ENCODE results near the gene TNPO3. TPM values are rescaled to one million over a fixed set of nuclear protein-coding genes. Genes with fewer than 3 reads are reported as not detected.

Gene TNPO3
- polyA plus RNA-seq, 1 donor from 2014 or later, result 47.7 TPM

GRCh38 chr7:129066290-129067131 lies 11.6 kb upstream of the TNPO3 start:
- Histone ChIP-seq H3K9ac (ENCODE audit: low read length) (no peak overlapping the region), H3K27ac (ENCODE audit: low read length) (no peak overlapping the region), H3K79me2 (replicated peaks; ENCODE audit: insufficient read depth, low read length) (no peaks in the 10 kb centered on the region), H2AFZ (ENCODE audit: low read depth, low read length) (no peak overlapping the region), H3K4me2 (ENCODE audit: low read length) (no peak overlapping the region), H3K9me2 (ENCODE audit: insufficient read depth, low read length) (no peaks in the 10 kb centered on the region), H3K27me3 (ENCODE audit: insufficient read depth, low read depth, low read length) (no peaks in the 10 kb centered on the region), H3K36me3 (ENCODE audit: insufficient read depth, low read length) (no peaks in the 10 kb centered on the region), H4K20me1 (ENCODE audit: insufficient read depth) (no peaks in the 10 kb centered on the region), H3K4me3 (ENCODE audit: low read length) (no peak overlapping the region), H3K9me3 (ENCODE audit: low read length) (no peaks in the 10 kb centered on the region), H3F3A (ENCODE audit: insufficient read depth, low read length, poor library complexity, severe bottlenecking) (no peaks in the 10 kb centered on the region)
- TF ChIP-seq SMC3 (conservative IDR thresholded peaks at IDR 0.05; ENCODE audit: poor library complexity) (no peak), RAD21 (conservative IDR thresholded peaks at IDR 0.05) (no peak), REST (IDR thresholded peaks at IDR 0.05; ENCODE audit: borderline replicate concordance) (no peak), MXI1 (conservative IDR thresholded peaks at IDR 0.05; ENCODE audit: poor library complexity, severe bottlenecking) (no peak)

- peak overlapping the region; percentile 83 for H3K4me3 ChIP-seq (ENCODE audit: low read length)
- H3K9me2 ChIP-seq (ENCODE audit: insufficient read depth, low read length), result no peaks in the 10 kb centered on the region
- TF ChIP-seq CTCF (IDR thresholded peaks at IDR 0.05; ENCODE audit: poor library complexity, severe bottlenecking) (no peak), EZH2 (IDR thresholded peaks at IDR 0.05; ENCODE audit: borderline replicate concordance, insufficient read depth, low read length, poor library complexity, severe bottlenecking) (no peak), REST (IDR thresholded peaks at IDR 0.05; ENCODE audit: borderline replicate concordance) (no peak), TAF1 (IDR thresholded peaks at IDR 0.05; ENCODE audit: low read depth) (no peak), RAD21 (conservative IDR thresholded peaks at IDR 0.05) (no peak), POLR2AphosphoS5 (IDR thresholded peaks at IDR 0.05) (no peak), SMC3 (conservative IDR thresholded peaks at IDR 0.05; ENCODE audit: poor library complexity) (no peak)
- peak overlapping the region; percentile 76 for H3K4me2 ChIP-seq (ENCODE audit: low read length)
- no peaks in the 10 kb centered on the region for H3F3A ChIP-seq (ENCODE audit: insufficient read depth, low read length, poor library complexity, severe bottlenecking)
- H3K9me3 ChIP-seq (ENCODE audit: low read length), result no peaks in the 10 kb centered on the region
- peak overlapping the region; percentile 92 for H3K9ac ChIP-seq (ENCODE audit: low read length)
- no peaks in the 10 kb centered on the region for H3K36me3 ChIP-seq (ENCODE audit: insufficient read depth, low read length)
- H4K20me1 ChIP-seq (ENCODE audit: insufficient read depth), result no peaks in the 10 kb centered on the region
- no peaks in the 10 kb centered on the region for H3K27me3 ChIP-seq (ENCODE audit: insufficient read depth, low read depth, low read length)
- H2AFZ ChIP-seq (ENCODE audit: low read depth, low read length), result peak overlapping the region; percentile 92
- H3K27ac ChIP-seq (ENCODE audit: low read length), result peak overlapping the region; percentile 92
- peaks cover 34% of the 10 kb centered on the region for H3K79me2 ChIP-seq (replicated peaks; ENCODE audit: insufficient read depth, low read length)
These were observed 1.1 kb upstream of the TNPO3 start for GRCh38 chr7:129055861-129056464.

Measured in neural cell (in vitro differentiated cells).